EL (cell line): Measurements from ENCODE around the gene LRCH3.

Experiments
- DNase-seq: peaks from one replicate; pipeline ENCODE4 v3.0.0-alpha.2; 2016

Gene LRCH3

DNA sequence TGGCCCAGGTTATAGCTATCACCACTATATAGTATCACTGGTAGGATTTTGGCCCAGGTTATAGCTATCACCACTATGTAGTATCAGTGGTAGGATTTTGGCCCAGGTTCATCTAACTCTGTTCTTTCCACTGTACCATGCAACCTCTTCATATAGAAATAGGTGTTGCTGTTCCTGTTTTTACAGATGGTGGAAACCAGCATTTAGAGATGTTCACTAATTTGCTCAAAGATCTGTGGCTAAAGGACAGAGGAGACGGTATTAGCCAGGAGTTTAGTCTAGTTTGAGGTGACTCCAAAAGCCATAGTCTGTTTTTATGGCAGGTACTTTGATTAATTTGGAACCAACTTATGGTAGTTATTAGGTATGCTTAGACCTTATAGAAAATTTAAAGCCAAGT lies 3.1 kb downstream of the LRCH3 start:
- DNase-seq: no peak

GRCh38 chr3:197795200-197795599 lies 4.1 kb downstream of the LRCH3 start:
- peak; percentile 75 for DNase-seq

DNA sequence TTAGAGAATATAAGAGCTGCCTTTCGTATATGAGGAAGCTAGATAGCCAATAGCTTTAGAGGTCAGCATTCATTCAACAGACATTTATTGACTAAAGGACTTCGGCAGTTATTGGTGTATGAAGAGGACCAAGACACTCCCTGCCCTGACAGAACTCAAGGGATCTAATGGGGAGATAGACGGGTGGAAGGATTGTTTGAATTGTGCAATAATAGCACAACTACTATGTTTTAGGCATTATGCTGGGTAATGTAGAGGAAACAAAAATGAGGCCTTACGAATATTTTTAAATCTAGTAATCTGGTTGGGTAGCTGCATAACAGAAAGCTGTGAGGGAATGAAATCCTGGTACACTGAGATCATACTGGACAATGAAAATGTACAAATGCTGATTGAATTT lies 5.0 kb downstream of the LRCH3 start:
- DNase-seq: no peak

GRCh38 chr3:197798863-197799262 lies 7.8 kb downstream of the LRCH3 start:
- DNase-seq: no peak

DNA sequence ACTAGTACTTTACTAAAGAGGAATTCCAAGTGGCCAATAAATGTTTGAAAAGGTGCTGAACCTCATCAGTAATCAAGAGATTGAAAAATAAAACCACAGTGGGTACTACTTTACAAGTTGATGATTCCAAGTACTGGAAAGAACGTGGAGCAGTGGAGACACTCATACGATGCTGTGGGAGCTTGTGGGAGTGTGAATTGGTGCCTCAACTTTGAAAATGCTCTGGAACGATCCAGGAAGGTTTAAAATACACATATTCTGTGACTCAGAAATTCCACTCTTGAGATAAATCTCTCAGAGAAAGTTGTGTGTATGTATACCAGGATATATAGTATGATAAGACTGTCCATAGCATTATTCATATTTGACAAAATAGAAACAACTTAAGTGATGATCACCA lies 9.3 kb downstream of the LRCH3 start:
- no peak for DNase-seq

GRCh38 chr3:197801891-197802778 lies 11.1 kb downstream of the LRCH3 start:
- peak; percentile 81 for DNase-seq

- no peak for DNase-seq
These were observed 11.9 kb downstream of the LRCH3 start for GRCh38 chr3:197802779-197803459.

DNA sequence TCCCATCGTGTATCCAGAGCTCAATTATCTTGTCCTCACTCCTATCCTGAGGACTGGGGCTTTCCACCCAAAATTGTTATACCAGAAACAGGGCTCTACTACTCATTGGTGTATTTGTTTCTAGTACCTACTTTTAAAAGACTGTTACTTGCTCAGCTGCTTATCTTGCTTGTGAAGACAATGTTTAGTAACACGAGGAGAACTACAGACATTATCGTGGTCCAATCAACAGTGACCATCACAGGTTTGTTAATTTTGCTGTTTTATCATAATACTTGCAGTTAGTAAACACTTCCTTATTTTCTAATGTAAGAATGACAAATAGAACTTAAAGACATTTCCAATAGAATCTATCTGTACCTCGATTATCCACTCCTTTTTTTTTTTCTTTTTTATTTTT lies 13.5 kb downstream of the LRCH3 start:
- DNase-seq: no peak

DNA sequence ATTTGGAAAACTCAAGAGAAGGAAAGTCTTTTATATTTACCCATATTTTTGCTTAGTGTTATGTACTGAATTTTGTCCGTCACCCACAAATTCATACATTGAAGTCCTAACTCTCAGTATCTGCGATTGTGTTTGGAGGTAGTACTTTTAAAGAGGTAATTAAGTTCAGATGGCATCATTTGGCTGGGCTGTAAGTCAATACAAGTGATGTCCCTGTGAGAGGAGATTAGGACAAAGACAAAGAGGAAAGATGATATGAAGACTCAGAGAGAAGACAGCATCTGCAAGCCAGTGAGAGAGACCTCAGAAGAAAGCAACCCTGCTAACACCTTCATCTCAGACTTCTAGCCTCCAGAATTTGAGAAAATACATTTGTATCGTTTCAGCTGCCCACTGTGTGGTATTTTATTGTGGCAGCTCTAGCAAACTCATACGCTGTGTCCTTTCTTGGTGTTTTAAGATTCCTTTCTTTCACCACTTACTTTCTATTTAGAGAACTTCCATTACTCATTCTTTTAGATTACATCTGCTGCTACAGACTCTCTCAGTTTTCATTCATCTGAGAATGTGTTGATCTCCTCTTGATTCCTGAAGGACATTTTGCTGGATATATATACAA lies 17.0 kb downstream of the LRCH3 start:
- peak; percentile 42 for DNase-seq

DNA sequence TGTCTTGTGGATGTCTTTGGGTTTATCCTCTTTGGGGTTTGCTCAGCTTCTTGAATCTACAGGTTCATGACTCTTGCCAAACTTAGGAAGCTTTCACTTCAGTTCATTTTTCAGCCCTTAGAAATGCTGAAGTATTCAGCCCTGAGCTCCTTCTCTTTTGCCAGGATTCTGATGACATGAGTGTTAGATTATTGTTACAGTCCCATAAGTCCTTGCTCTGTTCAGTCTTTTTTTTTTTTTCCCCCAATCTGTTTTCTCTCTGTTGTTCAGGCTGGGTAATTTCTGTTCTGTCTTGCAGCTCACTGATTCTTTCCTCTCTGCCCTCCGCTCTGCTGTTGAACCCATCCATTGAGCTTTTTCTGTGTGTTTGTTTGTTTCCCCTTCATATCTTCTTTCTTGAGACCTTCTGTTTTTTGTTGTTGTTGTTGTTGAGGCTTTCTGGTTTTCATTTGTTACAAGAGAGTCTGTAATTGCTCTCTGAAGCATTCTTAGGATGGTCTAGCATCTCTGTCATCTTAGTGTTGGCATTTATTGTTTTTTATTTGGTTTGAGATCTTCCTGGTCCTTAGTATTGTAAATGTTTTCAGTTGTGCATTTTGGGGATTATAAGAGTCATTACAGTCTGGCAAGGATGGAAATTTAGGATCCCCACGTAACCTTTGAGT lies 18.4 kb downstream of the LRCH3 start:
- DNase-seq: peak; percentile 79

DNA sequence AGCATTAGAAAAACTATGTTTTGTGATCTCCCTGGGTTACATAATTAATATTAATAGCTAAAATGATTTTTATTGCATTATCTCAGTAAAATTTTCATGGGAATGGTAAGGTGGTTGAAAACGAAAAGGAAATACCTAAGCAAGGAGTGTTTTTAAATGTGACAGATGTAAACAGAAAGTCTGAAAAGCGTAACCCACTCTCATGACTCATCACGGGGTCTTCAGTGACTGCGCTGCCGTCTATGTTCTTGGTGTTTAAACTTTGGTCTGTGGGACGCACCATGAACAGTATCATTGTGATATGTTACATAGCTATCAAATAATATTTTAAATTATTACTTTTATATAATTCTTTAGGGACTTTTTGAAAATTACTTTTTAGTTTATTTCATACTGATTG lies 19.8 kb downstream of the LRCH3 start:
- DNase-seq: no peak

DNA sequence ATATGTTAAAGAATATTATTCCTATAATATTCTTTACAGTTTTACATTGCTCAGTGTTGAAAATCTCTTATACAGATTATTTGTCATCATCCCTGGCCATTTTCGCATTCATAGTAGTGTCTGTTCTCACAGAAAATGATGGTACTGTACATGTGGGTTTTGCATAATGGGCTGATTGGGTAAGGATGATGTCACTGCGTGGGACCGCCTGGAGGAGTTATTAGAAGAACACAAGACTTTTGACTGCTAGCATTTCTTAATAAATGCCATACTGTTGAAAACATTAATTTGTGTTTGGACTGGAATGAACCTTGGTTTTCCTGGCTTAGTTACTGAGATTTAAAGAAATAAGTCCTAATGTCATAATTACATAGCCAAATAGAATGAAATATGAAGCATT lies 20.3 kb downstream of the LRCH3 start:
- DNase-seq: peak; percentile 97

- DNase-seq: no peak
These were observed 23.3 kb downstream of the LRCH3 start for GRCh38 chr3:197814372-197814771.

DNA sequence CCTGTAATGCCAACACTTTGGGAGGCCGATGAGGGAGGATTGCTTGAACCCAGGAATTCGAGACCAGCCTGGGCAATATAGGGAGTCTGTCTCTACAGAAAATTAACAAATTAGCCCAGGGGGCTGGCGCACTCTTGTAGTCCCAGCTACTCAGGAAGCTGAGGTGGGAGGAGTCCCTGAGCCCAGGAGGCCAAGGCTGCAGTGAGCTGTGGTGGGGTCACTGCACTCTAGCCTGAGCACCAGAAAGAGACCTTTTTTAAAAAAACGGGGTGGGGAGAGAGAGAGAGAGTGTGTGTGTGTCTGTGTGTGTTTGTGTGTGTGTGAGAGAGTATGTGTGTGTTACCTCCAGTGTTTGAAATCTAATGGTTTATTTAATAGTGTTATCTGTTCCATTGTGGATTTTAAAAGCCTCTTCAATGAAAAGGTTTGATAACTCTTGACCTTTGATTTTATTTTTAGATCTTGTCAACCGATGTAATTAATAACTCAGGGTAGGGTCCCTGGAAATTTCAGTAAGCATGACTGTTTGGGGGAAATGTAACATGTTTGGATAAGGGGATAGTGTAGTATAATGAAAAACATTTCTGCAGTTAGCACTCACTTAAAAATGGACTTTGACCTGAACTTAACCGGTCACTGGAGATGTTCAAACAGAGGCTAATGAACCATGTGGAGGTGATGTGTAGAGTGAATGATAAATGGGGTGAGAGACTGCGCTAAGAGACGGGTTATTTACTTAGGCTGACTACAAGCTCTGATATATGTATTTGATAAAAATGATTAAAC lies 29.7 kb downstream of the LRCH3 start:
- no peak for DNase-seq

- DNase-seq: no peak
These were observed 38.5 kb downstream of the LRCH3 start for GRCh38 chr3:197829397-197830045.

DNA sequence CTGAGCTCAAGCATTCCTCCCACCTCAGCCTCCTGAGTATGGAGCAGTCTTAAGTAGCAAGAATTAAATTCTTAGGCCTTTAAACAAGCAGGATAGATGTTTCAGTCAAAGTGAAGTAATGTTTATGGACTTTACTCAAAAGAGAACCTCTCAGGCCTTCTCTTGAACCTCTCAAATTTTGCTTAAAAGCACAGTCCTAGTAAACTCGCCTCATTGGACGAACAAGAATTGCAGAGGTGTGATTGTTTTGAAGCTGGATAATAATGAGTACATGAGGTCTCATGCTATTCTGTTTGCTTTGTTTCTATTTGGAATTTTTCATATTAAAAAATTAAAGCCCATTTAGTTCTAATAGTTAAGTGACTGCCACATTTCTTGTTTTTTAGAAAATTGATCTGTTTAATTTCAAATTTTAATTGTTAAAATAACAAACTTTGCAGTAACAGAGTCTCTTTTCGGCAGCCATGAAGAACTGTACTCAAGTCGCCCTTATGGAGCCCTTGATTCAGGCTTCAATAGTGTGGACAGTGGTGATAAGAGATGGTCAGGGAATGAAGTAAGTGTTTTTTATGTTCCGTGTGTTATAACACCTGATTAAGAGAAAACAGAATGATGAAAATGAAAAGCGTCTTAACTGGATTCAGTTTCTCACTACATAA lies 39.4 kb downstream of the LRCH3 start:
- DNase-seq: no peak

DNA sequence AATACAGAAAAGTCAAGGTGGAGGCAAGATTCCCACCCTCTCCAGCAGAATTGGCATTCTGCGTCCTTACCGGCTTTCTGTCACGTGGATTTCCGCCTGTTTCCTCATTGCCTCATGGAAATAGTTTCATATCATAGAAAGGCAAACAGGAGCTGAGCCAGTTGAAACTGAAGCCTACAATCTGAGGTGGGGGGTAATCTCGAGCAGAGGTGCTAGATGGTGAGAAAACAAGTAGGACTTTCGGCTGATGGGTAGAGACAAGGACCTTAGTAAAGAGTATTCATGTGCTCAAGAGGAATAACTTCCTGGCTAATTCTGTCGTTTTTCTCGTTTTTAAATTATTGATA lies 39.9 kb downstream of the LRCH3 start:
- no peak for DNase-seq

DNA sequence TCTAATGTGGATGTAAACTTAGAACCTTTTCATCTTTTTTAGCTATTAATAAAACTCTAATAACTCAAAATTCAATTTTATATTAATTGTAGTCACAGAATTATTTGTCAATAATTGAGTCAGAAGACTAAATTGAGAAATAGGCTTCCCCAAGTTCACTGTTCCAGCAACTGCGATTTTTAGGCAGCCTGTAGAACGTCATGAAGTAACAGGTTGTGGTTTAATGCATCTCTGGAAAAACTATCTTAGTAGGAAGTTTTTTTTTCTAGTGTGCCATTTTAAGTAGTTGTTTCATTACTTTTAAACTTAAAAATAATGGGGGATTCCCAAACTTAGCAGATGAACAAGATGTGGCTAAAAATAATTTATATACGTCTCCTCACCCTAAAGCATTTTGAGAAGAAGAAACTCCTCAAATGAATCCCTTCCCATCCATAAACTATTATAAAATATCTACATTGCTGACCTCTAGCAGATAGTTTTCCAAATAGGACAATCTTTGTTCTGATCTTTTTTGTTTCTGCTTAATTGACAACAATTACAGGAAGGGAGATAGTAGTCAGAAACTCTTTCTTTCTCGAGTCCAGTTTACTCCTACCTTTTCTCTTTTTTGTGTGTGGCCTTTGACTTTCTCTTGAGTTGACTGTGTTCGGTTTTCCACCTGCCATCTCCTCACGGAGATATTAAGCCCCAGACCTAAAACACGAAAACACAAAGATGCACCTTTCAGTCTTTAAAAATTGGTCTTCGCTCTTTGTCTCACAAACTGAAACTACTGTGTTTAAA lies 43.1 kb downstream of the LRCH3 start:
- no peak for DNase-seq

- no peak for DNase-seq
These were observed 44.5 kb downstream of the LRCH3 start for GRCh38 chr3:197835509-197835908.

DNA sequence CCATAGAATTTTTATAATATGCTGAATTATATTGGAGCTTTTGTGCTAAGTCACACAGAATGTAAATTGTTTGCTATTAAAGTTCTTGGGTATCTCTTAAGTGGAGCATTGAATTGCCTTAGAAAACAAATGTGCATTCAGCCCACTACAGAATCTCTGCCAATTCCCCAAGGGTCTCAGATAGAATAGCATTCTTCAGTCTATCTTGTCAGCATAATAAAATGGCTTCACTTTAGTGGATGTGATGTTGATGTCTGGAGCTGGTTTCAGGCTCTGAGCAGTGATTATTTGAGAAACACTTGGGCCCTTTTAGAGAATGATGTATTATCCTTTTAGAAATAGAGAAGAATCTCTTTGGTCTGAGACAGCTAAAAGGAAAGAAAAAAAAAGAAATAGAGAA lies 45.2 kb downstream of the LRCH3 start:
- no peak for DNase-seq

DNA sequence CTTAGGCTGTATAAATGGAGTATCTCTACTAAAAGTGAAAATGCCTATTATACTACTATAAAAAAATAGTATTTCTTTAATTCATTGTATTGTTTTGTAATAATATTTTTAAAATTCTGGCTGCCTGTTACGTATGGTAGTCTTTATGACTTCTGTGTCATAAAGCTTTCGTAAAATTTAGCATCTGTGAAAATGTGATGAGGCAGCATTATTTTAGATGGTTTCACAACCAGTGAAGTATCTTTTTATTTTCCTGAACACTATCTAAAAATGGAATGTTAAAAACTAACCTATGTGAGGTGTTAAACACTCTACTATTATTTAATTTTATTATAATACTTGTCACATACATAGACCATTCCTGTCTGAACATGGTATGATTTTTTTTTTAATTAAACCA lies 46.2 kb downstream of the LRCH3 start:
- DNase-seq: no peak
